SK-N-SH treated with all-trans-retinoic acid at 6 μM for 48 hours (cell line): ENCODE results near the gene LYPD6B.

ENCODE experiments used
- ARNTL ChIP-seq: fragments of 450-650 bp; formaldehyde crosslinking; IDR thresholded peaks from 2 replicates; pipeline ENCODE4 v1.5.0; 2020; ENCODE audit warnings: low read depth, mild to moderate bottlenecking, moderate library complexity, borderline replicate concordance
- PATZ1 ChIP-seq: fragments of 250-450 bp; sonication (Bioruptor Pico); IDR thresholded peaks from 2 replicates; pipeline ENCODE4 v1.8.0; 2020; ENCODE audit warnings: mild to moderate bottlenecking, moderate library complexity, borderline replicate concordance
- POU6F1 ChIP-seq: fragments of 250-450 bp; sonication (Bioruptor Pico); IDR thresholded peaks from 2 replicates; pipeline ENCODE4 v1.8.0; 2021; ENCODE audit warnings: low read depth, mild to moderate bottlenecking, moderate library complexity, borderline replicate concordance
- ZFP30 ChIP-seq: fragments of 450-650 bp; formaldehyde crosslinking; IDR thresholded peaks from 2 replicates; pipeline ENCODE4 v1.5.0; 2022; ENCODE audit warnings: mild to moderate bottlenecking, moderate library complexity

- TF ChIP-seq ZFP30 (CRISPR knock-in tag) (no peak), ARNTL (CRISPR knock-in tag) (no peak), PATZ1 (CRISPR knock-in tag) (no peak), POU6F1 (CRISPR knock-in tag) (no peak)
Measured at GRCh38 chr2:149134335-149134923, 95.9 kb downstream of the LYPD6B start.
